Thymus (tissue), 11 donors: Measurements from ENCODE around the gene DPP6. TPM values are rescaled to one million over a fixed set of nuclear protein-coding genes. Genes with fewer than 3 reads are reported as not detected.

Experiments used
- DNase-seq, 9 donors: peaks; one replicate each; pipeline ENCODE4 v3.0.0-alpha.2; 2013; ENCODE audit warnings: low spot score in 9 of 9, low read depth in 6 of 9, missing footprints in 1 of 9
- H3K27ac ChIP-seq, 2 donors: one replicate each; pipeline ENCODE4 v1.5.1; 2013; ENCODE audit warnings: control low read depth in 1 of 2, low read depth in 1 of 2, low read length in 1 of 2, mild to moderate bottlenecking in 1 of 2, moderate library complexity in 1 of 2
- H3K27me3 ChIP-seq, 2 donors: one replicate each; pipeline ENCODE4 v1.5.1; 2013; ENCODE audit warnings: low read length in 1 of 2; ENCODE audit not compliant: control insufficient read depth in 2 of 2, insufficient read depth in 1 of 2
- H3K36me3 ChIP-seq, 2 donors: one replicate each; pipeline ENCODE4 v1.5.1; 2013; ENCODE audit warnings: low read length in 1 of 2, mild to moderate bottlenecking in 1 of 2, moderate library complexity in 1 of 2; ENCODE audit not compliant: control insufficient read depth in 2 of 2, insufficient read depth in 2 of 2
- H3K4me1 ChIP-seq, 2 donors: one replicate each; pipeline ENCODE4 v1.5.1; 2013; ENCODE audit warnings: low read length in 2 of 2; ENCODE audit not compliant: control insufficient read depth in 2 of 2, insufficient read depth in 2 of 2
- H3K4me3 ChIP-seq, 2 donors: one replicate each; pipeline ENCODE4 v1.5.1; 2013; ENCODE audit warnings: low read length in 2 of 2, control low read depth in 1 of 2, mild to moderate bottlenecking in 1 of 2
- H3K9me3 ChIP-seq, 2 donors: one replicate each; pipeline ENCODE4 v1.5.1; 2013; ENCODE audit warnings: low read length in 1 of 2, mild to moderate bottlenecking in 1 of 2; ENCODE audit not compliant: control insufficient read depth in 2 of 2, insufficient read depth in 1 of 2
- WGBS: extraction: QIAGEN DNeasy Blood & Tissue Kit; methylation state at CpG from one replicate; pipeline ENCODE4 v1.1.7; 2013; 5-methylcytosine and 5-hydroxymethylcytosine counted together
- polyA plus RNA-seq: library from polyadenylated mRNA; stranded (reverse); fragments of 200-250 nt; gene quantifications from one replicate; pipeline ENCODE4 v1.2.3, GENCODE V29; 2013
- total RNA-seq: library from RNA; stranded (reverse); fragments of 120-200 nt; gene quantifications from one replicate; pipeline ENCODE4 v1.2.4, GENCODE V29; 2013
- donor health status: healthy.

The DPP6 gene
- total and polyA plus RNA-seq, 2 donors: 0.75 to 4.5 TPM

DNA sequence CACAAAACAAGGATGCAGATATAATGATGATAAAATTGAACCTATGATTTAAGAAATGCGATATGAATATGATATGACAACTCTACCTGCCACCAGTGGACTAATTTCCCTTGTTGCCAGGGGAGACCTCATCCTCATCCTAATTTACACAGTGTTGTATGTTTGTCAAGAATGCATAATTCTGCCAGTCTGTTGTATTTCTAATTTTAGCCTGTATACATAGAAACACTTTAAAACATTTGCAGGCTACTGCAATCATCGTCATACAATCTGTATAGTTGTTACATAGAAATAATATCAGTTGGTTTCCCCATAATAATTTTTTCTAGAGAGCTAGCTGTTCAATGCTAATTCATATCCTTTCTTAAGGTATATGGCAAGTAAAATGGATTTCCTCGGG is 274.2 kb downstream of the DPP6 start:
- peaks cover 0 to 3% of the 10 kb centered on the region in 2 donors for H3K9me3 ChIP-seq
- H3K4me3 ChIP-seq: no peak overlapping the region
- H3K4me1 ChIP-seq: no peaks in the 10 kb centered on the region
- no peak for DNase-seq
- H3K27ac ChIP-seq: no peak overlapping the region
- no peaks in the 10 kb centered on the region for H3K36me3 ChIP-seq
- no peaks in the 10 kb centered on the region for H3K27me3 ChIP-seq
- WGBS: 69% methylated on average over 3 of the region's 3 CpGs

- no peak overlapping the region for H3K27ac ChIP-seq
- H3K27me3 ChIP-seq: no peaks in the 10 kb centered on the region
- H3K36me3 ChIP-seq: no peaks in the 10 kb centered on the region
- no peaks in the 10 kb centered on the region for H3K4me1 ChIP-seq
- H3K4me3 ChIP-seq: no peak overlapping the region
- H3K9me3 ChIP-seq: no peaks in the 10 kb centered on the region
- DNase-seq: no peak
- 93% methylated on average over 12 of the region's 12 CpGs for WGBS
Measured at GRCh38 chr7:154330318-154330717, 278.1 kb downstream of the DPP6 start.

DNA sequence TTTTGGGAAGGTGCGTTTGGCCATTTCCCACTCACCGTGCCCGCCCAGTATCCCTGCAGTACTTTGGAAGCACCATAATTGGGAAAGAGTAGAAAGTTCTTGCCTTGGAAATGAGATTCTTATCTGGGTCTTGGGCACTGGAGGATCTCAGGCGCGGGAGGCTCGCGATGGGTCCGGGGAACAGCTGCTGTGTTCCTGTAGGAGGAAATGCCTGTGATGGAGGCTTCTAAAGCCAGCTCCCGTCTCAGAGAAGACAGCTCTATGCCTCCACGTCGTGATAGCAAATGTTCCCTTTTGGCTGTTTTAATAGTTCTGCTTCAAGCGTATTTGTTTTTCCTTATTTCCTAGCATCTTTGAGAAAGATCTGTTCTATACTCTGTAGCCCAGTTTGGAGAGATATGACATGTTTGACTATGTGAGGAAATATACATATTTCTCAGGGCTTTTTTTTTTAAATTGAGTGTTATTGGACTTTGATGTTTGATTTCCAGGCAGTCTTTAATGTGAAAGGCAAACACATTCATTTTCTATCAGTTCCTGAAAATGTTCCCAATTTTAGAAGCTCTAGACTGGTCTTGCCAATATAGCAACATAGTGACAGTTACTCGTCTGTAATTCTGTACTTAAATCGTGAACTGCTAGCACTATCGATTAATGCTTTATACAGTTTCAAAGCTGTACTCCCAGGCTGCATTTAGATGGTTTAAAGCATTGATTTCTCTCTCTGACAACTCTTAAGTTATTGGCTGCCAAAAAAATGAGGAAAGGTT is 280.8 kb downstream of the DPP6 start:
- no peak overlapping the region for H3K4me3 ChIP-seq
- 90% methylated on average over 15 of the region's 15 CpGs for WGBS
- no peak overlapping the region for H3K27ac ChIP-seq
- no peaks in the 10 kb centered on the region for H3K9me3 ChIP-seq
- H3K36me3 ChIP-seq: no peaks in the 10 kb centered on the region
- H3K4me1 ChIP-seq: no peaks in the 10 kb centered on the region
- no peaks in the 10 kb centered on the region for H3K27me3 ChIP-seq
- no peak for DNase-seq

DNA sequence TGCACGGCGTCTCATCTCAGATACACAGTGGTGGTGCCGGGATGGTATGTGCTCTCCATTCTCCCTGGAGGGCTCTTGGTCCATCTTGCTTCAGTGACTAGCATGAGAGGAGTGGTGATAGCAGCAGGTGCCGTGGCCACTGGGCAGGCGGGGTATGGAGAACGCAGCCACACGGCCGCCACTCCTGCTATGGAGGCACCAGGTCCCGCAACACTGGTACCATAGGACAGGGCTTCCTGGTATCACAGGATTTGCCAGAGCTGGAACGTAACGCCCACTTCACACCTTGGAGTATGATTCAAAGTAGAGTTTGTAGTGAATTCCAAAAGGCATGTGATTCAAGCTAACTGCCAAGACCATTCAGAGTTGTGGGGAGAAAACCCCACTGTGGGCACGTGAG is 284.1 kb downstream of the DPP6 start:
- H3K27me3 ChIP-seq: no peaks in the 10 kb centered on the region
- WGBS: 97% methylated on average over 12 of the region's 12 CpGs
- no peaks in the 10 kb centered on the region for H3K4me1 ChIP-seq
- no peak overlapping the region for H3K27ac ChIP-seq
- H3K9me3 ChIP-seq: no peaks in the 10 kb centered on the region
- H3K4me3 ChIP-seq: no peak overlapping the region
- no peaks in the 10 kb centered on the region for H3K36me3 ChIP-seq
- no peak for DNase-seq

DNA sequence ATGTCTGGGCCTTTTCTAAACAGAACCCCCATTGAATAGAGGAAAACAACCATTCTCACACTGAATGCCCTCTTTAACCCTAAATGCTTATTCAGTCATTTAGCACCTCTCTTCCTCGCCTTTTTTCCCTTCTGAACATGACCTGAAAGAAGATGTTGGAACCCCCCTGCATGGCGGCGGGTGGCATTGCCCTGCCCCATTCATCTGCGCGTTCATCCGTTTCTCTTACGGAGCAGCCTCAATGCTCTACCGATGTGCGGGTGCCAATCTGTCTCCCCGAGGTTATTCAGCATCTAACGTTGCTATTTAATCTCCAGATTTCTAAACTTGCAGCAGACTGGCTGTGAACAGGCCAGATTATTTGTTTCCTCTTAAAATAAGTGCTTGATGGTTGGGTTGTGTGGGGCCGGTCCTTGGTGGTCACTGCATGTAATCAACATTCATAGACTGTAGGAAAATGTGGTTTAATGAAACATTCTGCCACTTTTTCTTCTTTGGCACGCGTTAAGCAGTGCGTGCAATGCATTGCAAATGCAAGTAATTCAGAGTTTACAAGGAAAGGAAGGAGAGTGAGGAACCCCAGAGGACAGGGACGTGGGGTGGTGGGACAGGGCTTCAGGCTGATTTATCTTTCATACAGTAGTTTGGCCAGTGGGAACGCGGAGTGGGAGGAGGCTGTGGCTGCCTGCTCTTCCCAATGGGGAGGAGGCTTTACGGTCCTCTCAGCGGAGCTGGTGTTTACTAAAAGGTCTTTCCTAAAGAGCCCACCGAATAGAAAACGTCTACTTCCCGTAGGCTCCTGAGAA is 286.7 kb downstream of the DPP6 start:
- WGBS: 74% methylated on average over 23 of the region's 23 CpGs
- Histone ChIP-seq H3K9me3 (no peaks in the 10 kb centered on the region), H3K27me3 (no peaks in the 10 kb centered on the region), H3K4me1 (no peaks in the 10 kb centered on the region), H3K27ac (no peak overlapping the region), H3K36me3 (no peaks in the 10 kb centered on the region), H3K4me3 (no peak overlapping the region)
- no peak for DNase-seq

- Histone ChIP-seq H3K4me1 (no peaks in the 10 kb centered on the region), H3K27me3 (no peaks in the 10 kb centered on the region), H3K9me3 (no peaks in the 10 kb centered on the region), H3K27ac (no peak overlapping the region), H3K36me3 (no peaks in the 10 kb centered on the region), H3K4me3 (no peak overlapping the region)
- 64% methylated on average over 14 of the region's 14 CpGs for WGBS
- no peak for DNase-seq
Measured at GRCh38 chr7:154342971-154343633, 290.9 kb downstream of the DPP6 start.

- Histone ChIP-seq H3K4me1 (no peaks in the 10 kb centered on the region), H3K36me3 (no peaks in the 10 kb centered on the region), H3K4me3 (no peak overlapping the region), H3K9me3 (no peaks in the 10 kb centered on the region), H3K27ac (no peak overlapping the region), H3K27me3 (no peaks in the 10 kb centered on the region)
- no peak for DNase-seq
- 92% methylated on average over 14 of the region's 14 CpGs for whole genome bisulfite sequencing
Measured at GRCh38 chr7:154343778-154344412, 291.7 kb downstream of the DPP6 start.

GRCh38 chr7:154345093-154345492 is 292.9 kb downstream of the DPP6 start:
- WGBS: 89% methylated on average over 5 of the region's 5 CpGs
- DNase-seq: no peak
- no peaks in the 10 kb centered on the region for H3K36me3 ChIP-seq
- no peak overlapping the region for H3K4me3 ChIP-seq
- no peak overlapping the region for H3K27ac ChIP-seq
- no peaks in the 10 kb centered on the region for H3K9me3 ChIP-seq
- H3K4me1 ChIP-seq: no peaks in the 10 kb centered on the region
- H3K27me3 ChIP-seq: no peaks in the 10 kb centered on the region
